GM19239 (cell line): ENCODE measurements around the gene EIF1AD.

ENCODE experiments used
- DNase-seq: peaks from one replicate; pipeline ENCODE4 v3.0.0; 2011; ENCODE audit warnings: low spot score; ENCODE audit not compliant: insufficient read length
- FAIRE-seq: peaks from 2 replicates; lab custom pipeline; 2011; peaks lifted over from hg19 to GRCh38; lab: Jason Lieb, UNC

The EIF1AD gene

DNA sequence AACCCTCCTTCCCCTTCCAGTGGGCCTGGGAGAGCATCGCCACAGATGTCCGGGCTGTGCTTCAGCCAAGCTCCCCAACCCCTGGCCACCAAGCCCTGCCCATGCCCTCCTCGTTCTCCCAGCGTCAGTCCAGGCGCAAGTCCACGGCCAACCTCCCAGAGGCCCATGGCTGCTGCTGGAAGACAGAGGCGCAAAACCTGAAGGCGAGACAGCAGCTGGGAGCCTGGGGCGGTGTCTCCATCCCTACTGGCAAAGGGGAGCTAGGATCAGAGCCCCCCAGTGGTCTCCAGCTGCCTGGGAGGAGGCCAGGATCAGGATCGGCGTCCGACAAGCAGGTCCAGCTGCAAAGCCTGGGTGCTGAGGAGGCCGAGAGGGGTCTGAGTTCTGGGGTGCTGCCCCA, 54.8 kb downstream of the EIF1AD start:
- FAIRE-seq (no peak), DNase-seq (no peak)

DNA sequence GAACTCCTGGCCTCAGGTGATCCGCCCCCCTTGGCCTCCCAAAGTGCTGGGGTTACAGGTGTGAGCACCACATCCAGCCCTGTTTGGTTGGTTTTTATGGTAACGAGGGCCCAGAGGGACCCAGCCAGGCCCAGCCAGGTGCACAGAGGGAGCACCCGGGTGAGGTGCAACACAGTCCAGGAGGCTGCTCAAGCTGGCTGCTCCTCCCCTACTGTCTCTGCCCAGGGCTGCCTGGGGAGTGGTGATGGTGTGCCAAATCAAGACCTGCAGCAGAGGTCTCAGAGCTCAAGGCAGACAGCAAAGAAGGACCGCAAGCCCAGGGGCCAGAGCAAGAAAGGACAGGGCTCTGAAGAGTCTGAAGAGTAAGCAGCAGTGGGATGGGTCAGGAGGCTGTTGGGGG, 55.3 kb downstream of the EIF1AD start:
- no peak for FAIRE-seq

More for the DNA sequence above, 55.3 kb downstream of the EIF1AD start:
- no peak for DNase-seq
